ENCODE results near the gene PLCB1.

DNA sequence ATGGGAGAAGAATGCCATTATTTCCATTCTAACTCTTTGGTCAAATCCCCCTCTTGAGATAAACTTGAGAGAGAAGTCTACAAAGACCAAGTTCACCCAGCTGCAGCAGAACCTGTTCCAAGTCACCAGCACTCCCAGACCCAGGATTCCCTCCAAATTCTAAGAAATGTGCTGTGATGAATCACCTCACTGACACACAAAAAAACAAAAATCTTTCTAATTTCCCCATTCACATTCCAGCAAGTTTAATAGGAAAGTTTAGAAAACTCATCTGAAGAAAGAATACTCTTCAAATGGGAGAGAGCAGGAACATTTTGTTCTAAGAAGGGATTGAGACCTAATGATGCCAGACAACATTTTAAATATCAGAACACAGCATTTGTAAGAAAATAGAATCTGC is 723.2 kb downstream of the PLCB1 start:
- TF ChIP-seq EZH2 (IDR thresholded peaks at IDR 0.05; ENCODE audit: low read length, unreplicated experiment) (no peak), EZH2phosphoT487 (IDR thresholded peaks at IDR 0.05; ENCODE audit: borderline replicate concordance, low read length) (no peak)
- TF ChIP-seq, protein P1, sequence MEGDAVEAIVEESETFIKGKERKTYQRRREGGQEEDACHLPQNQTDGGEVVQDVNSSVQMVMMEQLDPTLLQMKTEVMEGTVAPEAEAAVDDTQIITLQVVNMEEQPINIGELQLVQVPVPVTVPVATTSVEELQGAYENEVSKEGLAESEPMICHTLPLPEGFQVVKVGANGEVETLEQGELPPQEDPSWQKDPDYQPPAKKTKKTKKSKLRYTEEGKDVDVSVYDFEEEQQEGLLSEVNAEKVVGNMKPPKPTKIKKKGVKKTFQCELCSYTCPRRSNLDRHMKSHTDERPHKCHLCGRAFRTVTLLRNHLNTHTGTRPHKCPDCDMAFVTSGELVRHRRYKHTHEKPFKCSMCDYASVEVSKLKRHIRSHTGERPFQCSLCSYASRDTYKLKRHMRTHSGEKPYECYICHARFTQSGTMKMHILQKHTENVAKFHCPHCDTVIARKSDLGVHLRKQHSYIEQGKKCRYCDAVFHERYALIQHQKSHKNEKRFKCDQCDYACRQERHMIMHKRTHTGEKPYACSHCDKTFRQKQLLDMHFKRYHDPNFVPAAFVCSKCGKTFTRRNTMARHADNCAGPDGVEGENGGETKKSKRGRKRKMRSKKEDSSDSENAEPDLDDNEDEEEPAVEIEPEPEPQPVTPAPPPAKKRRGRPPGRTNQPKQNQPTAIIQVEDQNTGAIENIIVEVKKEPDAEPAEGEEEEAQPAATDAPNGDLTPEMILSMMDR (conservative IDR thresholded peaks at IDR 0.05; ENCODE audit: low read depth, low read length), result no peak

All from PC-3 (cell line).